SJCRH30 (cell line): Measurements from ENCODE around the gene CRHBP. TPM values are rescaled to one million over a fixed set of nuclear protein-coding genes. Genes with fewer than 3 reads are reported as not detected.
"Not testable (repeated sequence)": the region's sequence is repeated elsewhere in the genome, so short reads cannot be mapped to it uniquely, and the experiment has no call there.

Experiments used
- DNase-seq, 2 experiments: peaks; one replicate each; pipeline ENCODE4 v3.0.0-alpha.2; 2015 to 2020
- H3K27ac ChIP-seq: fragments of 250-450 bp; sonication (Bioruptor Pico); 2 replicates; pipeline ENCODE4 v1.5.1; 2020; ENCODE audit warnings: mild to moderate bottlenecking, moderate library complexity
- H3K27me3 ChIP-seq: fragments of 250-450 bp; sonication (Bioruptor Pico); 2 replicates; pipeline ENCODE4 v1.5.1; 2020; ENCODE audit warnings: mild to moderate bottlenecking, moderate library complexity
- H3K36me3 ChIP-seq: fragments of 250-450 bp; sonication (Bioruptor Pico); 2 replicates; pipeline ENCODE4 v1.5.1; 2020; ENCODE audit warnings: mild to moderate bottlenecking, moderate library complexity
- H3K4me1 ChIP-seq: fragments of 250-450 bp; sonication (Bioruptor Pico); 2 replicates; pipeline ENCODE4 v1.5.1; 2020; ENCODE audit warnings: mild to moderate bottlenecking, moderate library complexity
- H3K4me3 ChIP-seq: fragments of 250-450 bp; sonication (Bioruptor Pico); 2 replicates; pipeline ENCODE4 v1.5.1; 2020; ENCODE audit warnings: mild to moderate bottlenecking, moderate library complexity
- H3K9me3 ChIP-seq: fragments of 250-450 bp; sonication (Bioruptor Pico); replicated peaks from 2 replicates; pipeline ENCODE4 v1.5.1; 2020; ENCODE audit warnings: mild to moderate bottlenecking, moderate library complexity
- total RNA-seq: library from RNA; depleted of rRNA; stranded (reverse); fragments of >200 nt; shearing (Covaris generic); gene quantifications from 2 replicates; pipeline ENCODE4 v1.2.3, GENCODE V29; 2014

CRHBP gene
- total RNA-seq, 1 experiment from 2014 or later = not detected

DNA sequence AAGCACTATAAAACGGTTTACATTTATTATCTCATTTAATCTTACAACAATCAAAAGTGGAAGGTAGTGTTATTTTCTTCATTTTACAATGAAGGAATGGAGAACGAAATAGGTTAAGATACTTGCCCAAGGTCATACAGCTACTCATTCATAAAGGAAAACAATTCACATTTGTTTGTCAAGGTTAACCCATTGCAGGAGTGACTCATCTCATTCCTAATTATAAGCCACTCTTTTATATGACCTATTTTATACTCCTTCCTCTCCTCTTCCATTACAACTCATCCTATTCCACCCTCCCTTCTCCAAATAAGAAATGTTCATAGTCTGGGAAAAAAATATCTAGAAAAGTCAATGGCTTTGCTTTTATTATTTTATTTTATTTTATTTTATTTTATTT lies 29.6 kb downstream of the CRHBP start:
- no peaks in the 10 kb centered on the region for H3K36me3 ChIP-seq
- no peaks in the 10 kb centered on the region for H3K4me1 ChIP-seq
- no peak for DNase-seq
- H3K27ac ChIP-seq = no peak overlapping the region
- H3K27me3 ChIP-seq = no peaks in the 10 kb centered on the region
- H3K9me3 ChIP-seq = no peaks in the 10 kb centered on the region
- H3K4me3 ChIP-seq = no peak overlapping the region

- no peaks in the 10 kb centered on the region for H3K27me3 ChIP-seq
- no peak for DNase-seq
- H3K27ac ChIP-seq = no peak overlapping the region
- no peaks in the 10 kb centered on the region for H3K36me3 ChIP-seq
- H3K4me1 ChIP-seq = no peaks in the 10 kb centered on the region
- no peaks in the 10 kb centered on the region for H3K9me3 ChIP-seq
- H3K4me3 ChIP-seq = no peak overlapping the region
These were observed 30.6 kb downstream of the CRHBP start for GRCh38 chr5:76983468-76983867.

DNA sequence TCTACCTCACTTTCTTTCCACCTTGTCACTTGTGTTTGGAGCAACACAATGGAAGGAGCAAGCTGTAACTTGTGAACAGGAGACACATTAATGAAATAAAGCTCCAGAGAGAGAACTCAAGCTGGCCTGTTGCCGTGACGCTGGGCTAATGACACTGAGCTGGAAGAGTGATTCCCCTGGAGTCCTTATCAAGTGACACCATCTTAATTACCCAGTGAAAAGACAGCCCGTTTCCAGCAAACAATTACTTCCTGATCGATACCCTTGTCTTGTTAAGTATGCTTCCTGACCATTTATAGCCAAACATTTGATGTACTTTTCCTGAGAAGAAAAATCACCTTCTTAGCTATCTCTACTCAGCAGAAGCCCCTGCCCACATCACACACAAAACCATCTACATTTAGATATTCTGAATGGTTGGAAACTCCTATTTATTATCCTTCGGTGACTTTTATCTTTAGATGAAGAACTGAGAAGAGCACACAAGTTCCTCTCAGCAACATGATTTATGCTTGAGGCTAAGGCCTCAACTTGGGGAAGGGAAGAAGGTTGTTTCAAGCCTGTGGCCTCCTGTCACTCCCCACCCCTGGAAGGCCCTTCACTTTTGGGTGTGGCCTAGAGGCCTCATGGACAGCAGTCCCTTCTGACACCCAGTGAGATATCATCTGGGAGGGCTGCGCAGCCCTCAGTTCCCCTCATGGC lies 34.1 kb downstream of the CRHBP start:
- H3K36me3 ChIP-seq = no peaks in the 10 kb centered on the region
- no peaks in the 10 kb centered on the region for H3K27me3 ChIP-seq
- H3K4me1 ChIP-seq = no peaks in the 10 kb centered on the region
- H3K4me3 ChIP-seq = no peak overlapping the region
- DNase-seq = no peak
- H3K9me3 ChIP-seq = no peaks in the 10 kb centered on the region
- H3K27ac ChIP-seq = no peak overlapping the region

- Histone ChIP-seq H3K4me1 (no peaks in the 10 kb centered on the region), H3K9me3 (no peaks in the 10 kb centered on the region), H3K36me3 (no peaks in the 10 kb centered on the region), H3K4me3 (no peak overlapping the region), H3K27me3 (no peaks in the 10 kb centered on the region), H3K27ac (no peak overlapping the region)
- DNase-seq = no peak
These were observed 38.1 kb downstream of the CRHBP start for GRCh38 chr5:76990899-76991459.

GRCh38 chr5:76993436-76993835 lies 40.6 kb downstream of the CRHBP start:
- H3K36me3 ChIP-seq, H3K27me3 ChIP-seq, H3K27ac ChIP-seq, H3K4me3 ChIP-seq, DNase-seq, H3K9me3 ChIP-seq, H3K4me1 ChIP-seq: not testable (repeated sequence)

- H3K9me3 ChIP-seq = no peaks in the 10 kb centered on the region
- no peak for DNase-seq
- no peak overlapping the region for H3K27ac ChIP-seq
- no peak overlapping the region for H3K4me3 ChIP-seq
- no peaks in the 10 kb centered on the region for H3K4me1 ChIP-seq
- H3K27me3 ChIP-seq = no peaks in the 10 kb centered on the region
- H3K36me3 ChIP-seq = no peaks in the 10 kb centered on the region
These were observed 41.5 kb downstream of the CRHBP start for GRCh38 chr5:76994337-76994736.

GRCh38 chr5:76998251-76998650 lies 45.4 kb downstream of the CRHBP start:
- H3K36me3 ChIP-seq, H3K27ac ChIP-seq, H3K4me3 ChIP-seq, H3K4me1 ChIP-seq, DNase-seq, H3K27me3 ChIP-seq, H3K9me3 ChIP-seq: not testable (repeated sequence)

DNA sequence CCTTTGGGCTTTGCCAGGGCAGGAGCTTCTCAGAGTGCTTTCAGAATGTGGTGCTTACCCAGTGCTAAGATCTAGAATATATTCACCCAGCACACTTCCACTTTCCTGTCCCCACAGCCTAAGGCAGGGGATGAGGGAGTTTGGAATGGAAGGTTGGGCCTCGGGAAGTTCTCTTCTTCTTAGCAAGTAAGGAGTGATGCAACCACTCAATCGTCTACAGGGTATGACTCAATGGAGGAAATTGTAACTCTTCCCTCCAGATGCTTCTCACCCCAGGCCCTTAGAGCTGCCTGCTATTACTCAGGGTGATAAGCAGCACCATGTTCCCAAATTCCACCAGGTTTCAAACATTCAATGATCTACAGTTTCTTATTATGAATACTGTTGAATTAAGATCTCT lies 46.6 kb downstream of the CRHBP start:
- Histone ChIP-seq H3K9me3 (no peaks in the 10 kb centered on the region), H3K36me3 (no peaks in the 10 kb centered on the region), H3K4me1 (no peaks in the 10 kb centered on the region), H3K27me3 (no peaks in the 10 kb centered on the region), H3K4me3 (no peak overlapping the region), H3K27ac (no peak overlapping the region)
- no peak for DNase-seq

DNA sequence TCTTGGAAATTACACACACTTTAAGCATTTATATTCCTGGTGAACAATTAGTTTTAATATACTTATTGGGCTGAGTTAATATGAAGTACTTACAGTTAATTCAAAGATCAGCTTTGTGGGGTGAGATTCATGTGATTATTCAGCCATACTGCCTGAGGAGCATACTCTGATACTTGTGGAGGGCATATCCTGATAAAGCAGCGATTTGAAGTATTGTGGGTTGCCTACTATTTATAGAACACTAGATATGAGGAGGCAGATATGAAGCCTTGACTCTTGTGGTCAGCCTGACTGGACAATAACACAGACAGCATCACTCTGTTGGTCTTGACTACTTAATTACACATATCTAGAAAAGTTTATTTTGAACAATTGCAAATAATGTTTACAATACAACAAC lies 50.4 kb downstream of the CRHBP start:
- Histone ChIP-seq H3K27ac (no peak overlapping the region), H3K4me1 (no peaks in the 10 kb centered on the region), H3K36me3 (no peaks in the 10 kb centered on the region), H3K27me3 (no peaks in the 10 kb centered on the region), H3K4me3 (no peak overlapping the region), H3K9me3 (no peaks in the 10 kb centered on the region)
- no peak for DNase-seq

GRCh38 chr5:77006124-77006523 lies 53.3 kb downstream of the CRHBP start:
- DNase-seq = no peak
- Histone ChIP-seq H3K36me3 (no peaks in the 10 kb centered on the region), H3K27me3 (no peaks in the 10 kb centered on the region), H3K4me3 (no peak overlapping the region), H3K27ac (no peak overlapping the region), H3K9me3 (no peaks in the 10 kb centered on the region), H3K4me1 (no peaks in the 10 kb centered on the region)

DNA sequence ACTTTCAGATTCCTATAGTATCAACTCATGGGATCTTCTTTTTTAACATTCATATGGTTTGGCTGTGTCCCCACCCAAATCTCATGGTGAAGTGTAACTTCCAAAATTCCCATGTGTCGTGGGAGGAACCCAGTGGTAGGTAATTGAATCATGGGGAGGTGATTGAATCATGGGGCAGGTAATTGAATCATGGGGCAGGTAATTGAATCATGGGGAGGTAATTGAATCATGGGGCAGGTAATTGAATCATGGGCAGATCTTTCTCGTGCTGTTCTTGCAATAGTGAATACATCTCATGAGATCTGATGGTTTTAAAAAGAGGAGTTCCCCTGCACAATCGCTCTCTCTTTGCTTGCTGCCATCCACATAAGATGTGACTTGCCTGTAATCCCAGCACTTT lies 55.6 kb downstream of the CRHBP start:
- DNase-seq = no peak
- Histone ChIP-seq H3K4me3 (no peak overlapping the region), H3K9me3 (no peaks in the 10 kb centered on the region), H3K36me3 (no peaks in the 10 kb centered on the region), H3K27ac (no peak overlapping the region), H3K27me3 (no peaks in the 10 kb centered on the region), H3K4me1 (no peaks in the 10 kb centered on the region)

DNA sequence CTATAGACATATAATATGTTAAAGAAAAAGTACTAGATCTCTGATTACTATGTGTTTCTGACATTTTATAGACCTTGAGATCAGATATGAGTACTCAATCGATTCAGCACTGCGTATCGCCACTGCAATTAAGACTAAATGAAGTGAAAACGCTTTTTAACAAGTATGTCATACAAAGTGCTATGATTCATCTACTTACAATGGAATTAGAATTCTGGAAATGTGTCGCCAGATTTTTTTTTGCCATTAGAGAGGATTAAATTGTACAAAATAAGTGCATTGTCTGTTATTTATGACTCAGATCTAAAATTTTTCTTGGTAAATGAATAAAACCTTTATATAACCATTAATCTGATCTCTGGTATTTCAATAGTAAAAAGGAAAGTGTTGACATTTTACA lies 57.4 kb downstream of the CRHBP start:
- H3K36me3 ChIP-seq = no peaks in the 10 kb centered on the region
- no peaks in the 10 kb centered on the region for H3K4me1 ChIP-seq
- H3K4me3 ChIP-seq = no peak overlapping the region
- H3K9me3 ChIP-seq = no peaks in the 10 kb centered on the region
- no peak for DNase-seq
- no peak overlapping the region for H3K27ac ChIP-seq
- H3K27me3 ChIP-seq = no peaks in the 10 kb centered on the region

DNA sequence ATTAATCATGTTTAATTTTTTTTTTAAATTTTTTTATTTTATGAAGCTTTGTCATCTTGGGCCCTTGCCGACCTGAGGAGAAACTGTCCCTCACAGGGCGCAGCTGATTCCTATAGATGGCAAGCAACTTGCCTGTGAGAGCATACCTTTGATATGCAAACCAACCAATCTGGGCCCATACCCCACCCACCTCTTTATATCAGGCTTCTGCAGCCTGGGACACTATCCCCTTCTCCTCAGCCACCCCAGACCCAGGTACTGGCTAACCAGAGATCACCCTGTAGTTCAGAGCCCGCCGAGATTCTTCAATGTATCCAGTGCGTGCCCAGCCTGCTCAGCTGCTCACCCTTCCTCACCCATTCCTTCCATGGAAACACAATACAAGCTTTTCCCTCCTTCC lies 58.7 kb downstream of the CRHBP start:
- Histone ChIP-seq H3K4me3 (no peak overlapping the region), H3K36me3 (no peaks in the 10 kb centered on the region), H3K4me1 (no peaks in the 10 kb centered on the region), H3K9me3 (no peaks in the 10 kb centered on the region), H3K27ac (no peak overlapping the region), H3K27me3 (no peaks in the 10 kb centered on the region; the same call in 1 of the 2 replicates)
- DNase-seq = no peak

DNA sequence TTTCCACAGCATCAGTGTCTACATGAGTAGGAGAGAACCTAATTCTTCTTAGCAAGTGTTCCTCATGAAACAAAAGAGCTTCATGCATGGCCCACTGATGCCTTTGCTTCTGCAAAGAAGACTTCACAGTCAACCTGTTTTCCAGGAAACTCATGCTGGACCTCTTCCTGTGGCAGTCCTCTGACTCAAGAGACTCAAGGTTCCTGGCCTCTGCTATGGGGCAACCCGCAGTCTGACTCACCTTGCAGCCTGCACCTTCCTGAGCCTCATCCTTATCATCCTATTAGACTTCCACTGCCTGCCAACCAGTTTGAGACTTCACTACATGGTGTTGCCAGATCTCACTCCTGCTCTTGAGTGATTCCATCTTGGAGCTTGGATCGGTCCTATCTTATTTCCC lies 59.8 kb downstream of the CRHBP start:
- no peak for DNase-seq
- Histone ChIP-seq H3K27ac (no peak overlapping the region), H3K4me3 (no peak overlapping the region), H3K36me3 (no peaks in the 10 kb centered on the region), H3K4me1 (no peaks in the 10 kb centered on the region), H3K27me3 (no peaks in the 10 kb centered on the region; the same call in 1 of the 2 replicates), H3K9me3 (no peaks in the 10 kb centered on the region)

- peak in 1 of 2 experiments; percentile 13 for DNase-seq
- H3K36me3 ChIP-seq = no peaks in the 10 kb centered on the region
- no peak overlapping the region for H3K27ac ChIP-seq
- H3K4me3 ChIP-seq = no peak overlapping the region
- H3K27me3 ChIP-seq = no peaks in the 10 kb centered on the region; the same call in 1 of the 2 replicates
- no peaks in the 10 kb centered on the region for H3K4me1 ChIP-seq
- no peaks in the 10 kb centered on the region for H3K9me3 ChIP-seq
These were observed 63.2 kb downstream of the CRHBP start for GRCh38 chr5:77015938-77016569.

DNA sequence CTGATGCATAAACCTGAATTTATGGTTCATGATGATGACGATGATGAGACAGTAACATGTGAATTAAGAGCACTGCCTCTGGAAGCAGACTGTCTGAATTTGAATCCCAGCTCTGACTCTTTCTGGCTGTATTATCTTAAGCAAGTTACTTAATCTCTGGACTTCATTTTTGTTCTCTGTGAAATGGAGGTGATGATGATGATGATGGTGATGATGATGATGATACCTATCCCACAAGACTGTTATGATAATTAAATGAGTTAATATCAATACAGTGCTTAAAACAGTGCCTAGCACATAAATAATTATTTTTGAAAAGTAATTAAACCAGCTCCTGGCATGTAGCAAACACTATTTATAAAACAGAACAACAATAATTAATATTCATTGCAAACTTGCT lies 64.1 kb downstream of the CRHBP start:
- H3K27me3 ChIP-seq = no peaks in the 10 kb centered on the region; the same call in 1 of the 2 replicates
- H3K36me3 ChIP-seq = no peaks in the 10 kb centered on the region
- no peak overlapping the region for H3K4me3 ChIP-seq
- no peak for DNase-seq
- H3K27ac ChIP-seq = no peak overlapping the region
- no peaks in the 10 kb centered on the region for H3K4me1 ChIP-seq
- no peaks in the 10 kb centered on the region for H3K9me3 ChIP-seq
